HG03196 (cell line): ENCODE results near the gene CLEC3A.
"Not testable (repeated sequence)": the region's sequence is repeated elsewhere in the genome, so short reads cannot be mapped to it uniquely, and the experiment has no call there.

Experiments
- ATAC-seq: cut with Tn5 transposase; IDR thresholded peaks from one replicate; pipeline ENCODE4 v1.9.1; 2021; ENCODE audit not compliant: unreplicated experiment

The CLEC3A gene

DNA sequence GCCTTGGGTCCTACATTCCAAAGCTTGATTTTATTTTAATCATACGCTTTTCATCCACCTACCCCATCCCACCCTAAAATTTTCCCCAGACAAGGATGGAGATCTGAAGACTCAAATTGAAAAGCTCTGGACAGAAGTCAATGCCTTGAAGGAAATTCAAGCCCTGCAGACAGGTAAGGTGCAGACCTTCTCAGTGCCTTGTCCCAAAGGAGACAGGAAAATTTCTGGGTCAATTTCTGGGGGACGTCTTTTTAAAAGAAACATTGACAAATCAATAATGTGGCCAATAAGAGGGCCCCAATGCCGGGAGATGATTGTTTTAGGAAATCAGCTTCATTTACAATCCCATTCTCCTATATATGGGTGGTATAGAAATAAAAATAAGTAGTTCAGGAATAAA, 5.7 kb downstream of the CLEC3A start:
- no peak for ATAC-seq

DNA sequence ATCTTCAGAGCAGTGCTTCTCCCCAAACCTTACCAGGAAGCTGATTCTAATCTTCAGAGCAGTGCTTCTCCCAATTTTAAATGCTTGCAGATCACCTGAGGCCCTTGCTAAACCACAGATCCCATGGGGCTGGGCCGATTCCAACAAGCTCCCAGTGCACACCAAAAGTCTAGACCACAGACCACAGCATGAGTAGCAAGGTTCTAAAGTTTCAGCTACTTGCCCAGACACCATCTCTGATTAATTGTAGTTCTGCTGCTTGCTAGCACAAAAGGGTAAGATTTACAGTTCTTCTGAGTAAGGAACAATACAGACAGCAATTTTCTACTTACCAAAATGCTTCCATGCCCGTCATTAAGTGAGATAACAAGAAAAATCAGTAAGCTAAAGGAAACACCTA, 12.2 kb downstream of the CLEC3A start:
- no peak for ATAC-seq

DNA sequence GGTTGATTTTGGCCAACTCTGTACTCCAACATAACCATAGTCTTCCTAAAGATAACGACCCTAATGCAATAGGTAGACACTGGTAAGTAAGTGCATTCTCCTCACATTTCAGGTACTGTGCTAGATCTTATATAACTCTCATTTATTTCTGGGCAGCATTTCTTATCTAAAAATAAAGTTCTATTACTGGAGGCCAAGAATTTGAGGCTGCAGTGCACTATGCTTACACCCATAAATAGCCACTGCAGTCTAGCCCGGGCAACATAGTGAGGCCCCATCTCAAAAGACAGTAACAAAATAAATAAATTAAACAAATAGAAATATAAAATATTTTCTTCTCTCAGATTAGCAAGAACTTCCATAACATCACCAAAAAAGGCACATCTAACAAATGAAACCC, 12.7 kb downstream of the CLEC3A start:
- ATAC-seq: no peak

DNA sequence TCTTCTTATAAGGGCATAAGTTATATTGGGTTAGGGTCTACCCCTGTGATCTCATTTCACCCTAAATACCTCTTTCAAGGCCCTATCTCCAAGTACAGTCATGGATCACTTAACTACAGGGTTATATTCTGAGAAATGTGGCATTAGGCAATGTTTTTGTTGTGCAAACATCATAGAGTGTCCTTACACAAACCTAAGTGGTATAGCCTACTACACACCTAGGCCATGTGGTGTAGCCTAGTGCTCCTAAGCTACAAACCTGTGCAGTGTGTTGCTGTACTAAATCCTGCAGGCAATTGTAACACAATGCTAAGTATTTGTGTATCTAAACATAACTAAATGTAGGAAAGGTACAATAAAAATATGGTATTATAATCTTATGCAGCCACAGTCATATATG, 18.0 kb downstream of the CLEC3A start:
- ATAC-seq: no peak

DNA sequence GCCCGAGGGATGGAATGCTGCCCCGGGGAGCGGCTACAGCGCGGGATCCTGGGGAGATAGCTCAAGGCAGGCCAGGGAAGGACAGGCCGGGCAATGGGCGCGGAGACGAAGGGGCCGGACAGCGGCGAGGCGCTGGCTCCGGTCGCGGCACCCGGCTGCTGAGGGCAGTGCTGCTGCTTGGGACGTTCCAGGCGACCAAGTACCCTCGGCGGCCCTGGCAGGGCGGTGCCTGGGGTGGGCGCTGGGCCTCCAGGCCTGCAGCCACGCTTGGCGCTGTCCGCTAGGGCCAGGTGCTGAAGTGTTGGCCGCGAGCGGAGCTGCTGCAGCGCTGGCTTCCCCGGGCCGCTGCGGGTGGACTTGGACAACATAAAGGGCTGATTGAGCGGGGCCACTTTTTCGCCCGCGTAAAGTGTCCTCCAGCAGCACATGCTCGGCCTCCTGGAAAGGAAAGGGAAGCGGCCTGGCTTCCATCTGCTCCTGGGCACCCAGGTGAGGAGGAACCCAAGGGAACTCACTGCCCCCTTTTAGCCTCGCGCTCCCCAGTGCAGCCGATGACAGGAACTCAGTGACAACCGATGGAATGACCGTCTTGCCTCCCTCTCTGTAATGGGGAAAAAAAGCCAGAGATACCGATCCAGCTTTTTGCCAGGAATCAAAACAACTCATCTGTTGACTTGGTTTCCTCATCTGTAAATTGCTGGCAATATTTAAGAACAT, 23.7 kb downstream of the CLEC3A start:
- no peak for ATAC-seq

DNA sequence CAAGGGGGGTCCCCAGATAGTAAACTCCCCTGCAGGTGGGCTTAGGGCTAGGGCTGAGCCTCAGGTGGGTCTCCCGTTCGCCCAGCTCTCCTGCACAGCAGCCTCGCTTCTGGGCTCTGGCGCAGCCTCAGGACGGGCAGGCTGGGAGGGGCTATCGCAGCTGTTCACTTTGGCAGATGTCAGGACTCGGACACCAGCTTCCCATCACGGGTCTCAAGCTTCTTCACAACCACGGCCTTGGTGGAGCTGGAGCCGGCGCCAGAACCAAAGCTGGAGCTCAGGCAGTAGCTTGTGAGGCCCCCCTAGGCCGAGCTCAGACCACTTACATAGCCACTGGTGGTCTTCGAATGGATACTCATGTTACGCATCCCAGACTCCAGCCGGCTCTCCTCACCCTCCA, 26.0 kb downstream of the CLEC3A start:
- no peak for ATAC-seq

DNA sequence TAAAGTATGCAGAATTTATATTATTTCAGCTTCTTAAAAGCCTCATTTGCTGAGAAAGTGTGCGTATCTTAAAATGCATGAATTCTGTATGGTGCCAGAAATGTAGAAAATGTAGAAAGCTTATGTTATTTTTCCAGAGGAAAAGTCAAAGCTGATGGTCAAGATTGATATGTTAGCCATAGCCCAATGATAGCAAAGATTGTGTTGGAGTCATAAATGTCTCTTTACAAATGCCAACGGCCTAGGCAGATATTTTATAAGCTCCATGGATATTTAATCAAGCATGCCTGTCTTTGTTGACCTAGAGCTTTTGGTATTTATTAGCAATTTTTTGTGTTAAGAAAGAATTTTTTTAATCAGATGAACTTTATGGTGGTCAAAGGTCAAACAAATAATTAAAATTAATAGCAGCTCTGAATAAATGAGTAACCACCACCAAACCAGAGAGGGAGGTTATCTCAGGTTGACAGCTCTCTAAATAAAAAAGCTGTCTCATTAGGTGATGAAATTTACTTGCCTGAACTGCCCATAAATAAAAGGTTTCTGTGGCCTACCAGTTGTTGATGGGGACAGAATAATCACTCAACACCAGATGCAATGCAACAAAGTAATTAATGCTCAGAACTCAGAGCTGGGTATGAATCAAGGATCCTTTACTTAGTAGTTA, 28.5 kb downstream of the CLEC3A start:
- ATAC-seq: no peak

DNA sequence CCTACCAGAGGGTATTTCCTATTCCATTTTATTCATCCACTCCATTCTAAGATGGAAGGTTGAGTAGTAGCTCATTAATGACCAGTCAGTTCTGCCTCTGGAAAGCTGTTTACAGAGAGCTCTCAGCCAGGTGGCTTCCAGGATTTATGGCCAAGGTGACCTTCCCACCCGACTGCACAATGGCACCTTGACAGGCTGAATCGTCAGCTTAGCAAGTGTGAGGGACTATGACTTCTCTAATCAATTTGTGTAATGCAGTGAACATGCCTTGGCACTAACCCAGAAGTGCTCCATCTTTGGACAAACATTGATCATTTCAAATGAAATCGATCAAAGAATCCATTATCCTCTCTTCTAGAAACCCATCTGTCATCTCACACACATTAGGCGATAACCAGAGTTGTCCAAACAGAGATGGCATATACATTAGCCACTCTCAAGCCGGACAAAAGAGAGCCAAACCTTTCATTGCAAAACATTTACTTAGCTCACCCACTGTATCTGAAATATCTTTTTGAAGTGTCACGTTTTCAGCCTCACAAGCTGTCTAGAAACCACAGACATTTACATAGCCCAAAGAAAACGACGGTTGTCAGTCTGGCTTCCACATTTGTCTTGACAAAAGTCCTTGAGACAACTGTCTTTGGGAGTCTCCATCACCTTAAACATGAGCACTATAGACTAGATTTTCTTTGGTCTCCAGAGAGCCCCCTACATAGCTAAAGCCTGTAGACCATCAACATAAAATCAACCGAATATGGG, 35.6 kb downstream of the CLEC3A start:
- no peak for ATAC-seq

DNA sequence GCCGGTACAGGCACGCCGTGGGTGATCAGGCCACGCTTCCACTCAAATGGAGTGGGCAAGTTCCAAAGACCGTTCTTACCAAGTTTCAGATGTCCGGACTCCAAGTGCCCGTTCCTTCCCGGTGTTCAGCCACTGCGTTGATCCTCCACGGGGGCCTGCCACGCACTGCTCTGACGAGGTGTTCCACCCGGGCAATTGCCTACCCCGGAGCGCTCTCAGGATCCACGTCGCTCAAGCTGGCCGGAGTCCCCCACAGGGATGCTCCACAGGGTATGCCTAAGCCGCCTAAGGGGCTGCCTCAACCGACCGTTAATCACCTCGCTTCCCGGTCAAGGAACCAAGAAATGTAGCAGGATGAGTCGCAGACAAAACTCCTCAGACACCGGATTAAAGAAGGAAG, 37.5 kb downstream of the CLEC3A start:
- ATAC-seq: not testable (repeated sequence)

DNA sequence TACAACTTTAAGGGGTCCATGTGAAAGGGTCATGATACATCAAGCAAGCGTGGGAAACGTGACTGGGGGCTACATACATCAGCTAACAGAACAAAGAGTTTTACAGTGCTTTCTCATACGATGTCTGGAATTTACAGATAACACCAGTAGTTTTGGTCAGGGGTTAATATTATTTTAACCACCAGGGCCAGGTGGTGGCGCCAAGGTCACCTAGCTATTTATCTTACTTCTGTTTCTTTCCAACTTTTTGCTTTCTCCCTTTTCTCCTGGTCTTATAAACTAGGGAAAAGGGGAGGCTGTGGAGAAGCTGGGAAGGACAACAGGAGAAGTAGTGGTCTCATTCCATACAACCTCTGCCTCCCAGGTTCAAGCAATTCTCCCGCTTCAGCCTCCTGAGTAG, 37.9 kb downstream of the CLEC3A start:
- no peak for ATAC-seq

DNA sequence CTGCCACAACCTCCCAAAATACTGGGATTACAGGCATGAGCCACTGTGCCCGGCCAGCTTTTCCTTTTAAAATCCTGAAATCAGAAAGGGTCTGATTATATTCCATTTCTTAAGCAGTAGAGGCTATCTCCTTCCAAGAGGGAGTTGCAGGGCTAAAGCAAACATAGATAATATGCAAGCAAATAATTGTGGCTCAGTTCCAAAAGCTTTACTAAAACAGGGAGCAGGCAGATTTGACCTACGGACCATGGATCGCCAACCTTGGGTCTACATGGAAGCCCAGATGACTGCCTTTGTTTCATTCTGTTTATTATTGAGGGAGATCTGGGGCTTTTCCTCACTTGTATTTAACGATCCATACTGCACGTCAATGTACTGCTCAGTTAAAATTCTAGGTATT, 38.5 kb downstream of the CLEC3A start:
- ATAC-seq: no peak

DNA sequence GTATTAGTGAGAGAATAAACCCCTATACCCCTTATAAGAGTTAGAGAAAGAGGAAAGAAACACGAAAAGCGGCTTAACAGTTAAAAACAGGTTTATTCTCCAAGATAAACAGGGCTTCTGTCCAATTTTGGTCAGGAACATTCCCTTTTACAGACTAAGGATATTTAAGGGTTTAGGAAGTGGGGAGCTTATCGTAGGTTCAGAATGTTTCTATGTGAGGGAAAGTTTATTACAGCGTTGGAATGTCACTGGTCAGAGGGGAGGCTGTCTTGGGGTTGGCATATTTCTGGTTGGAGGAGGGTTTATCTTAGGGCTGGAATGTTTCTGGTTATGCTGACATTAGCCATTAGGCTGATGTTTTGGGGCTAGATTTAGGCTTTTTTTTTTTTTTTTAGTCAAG, 43.0 kb downstream of the CLEC3A start:
- ATAC-seq: no peak

DNA sequence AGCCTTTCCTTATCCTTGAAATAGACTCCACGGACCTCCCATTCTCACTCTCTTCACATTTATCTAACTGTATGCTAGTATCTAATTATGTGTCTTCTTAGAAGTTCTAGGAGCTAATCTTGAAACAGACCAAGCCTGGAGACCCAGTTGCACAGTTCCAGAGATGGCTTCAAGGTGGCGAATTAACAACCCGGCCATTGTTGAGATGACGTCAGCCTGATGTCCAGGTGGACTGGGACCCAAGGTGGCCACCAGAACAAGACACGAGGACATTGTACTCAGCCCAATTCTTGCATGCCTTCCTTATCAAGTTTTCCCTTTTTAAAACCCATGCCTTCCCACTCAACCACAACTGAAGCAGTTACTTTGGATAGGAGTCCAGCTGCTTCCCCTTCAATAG, 47.6 kb downstream of the CLEC3A start:
- ATAC-seq: no peak

DNA sequence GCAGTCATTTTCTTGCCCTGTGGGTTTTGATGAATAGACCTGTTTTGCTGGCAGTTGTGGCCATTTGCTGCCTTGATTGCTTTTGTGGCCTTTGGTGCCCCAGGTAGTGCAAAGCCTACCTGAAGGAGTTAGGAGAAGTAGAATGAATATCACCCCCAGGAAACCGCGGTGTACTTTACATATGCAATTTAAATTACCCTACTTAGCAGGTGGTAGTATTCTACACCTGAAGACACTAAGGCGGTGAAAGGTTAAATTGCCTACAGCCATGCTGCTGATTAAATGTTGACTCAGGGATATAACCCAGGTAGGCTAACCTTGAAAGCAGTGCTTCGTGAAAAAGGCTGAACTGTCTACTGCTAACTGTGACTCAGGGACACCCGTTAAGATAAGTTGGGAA, 49.9 kb downstream of the CLEC3A start:
- ATAC-seq: no peak

DNA sequence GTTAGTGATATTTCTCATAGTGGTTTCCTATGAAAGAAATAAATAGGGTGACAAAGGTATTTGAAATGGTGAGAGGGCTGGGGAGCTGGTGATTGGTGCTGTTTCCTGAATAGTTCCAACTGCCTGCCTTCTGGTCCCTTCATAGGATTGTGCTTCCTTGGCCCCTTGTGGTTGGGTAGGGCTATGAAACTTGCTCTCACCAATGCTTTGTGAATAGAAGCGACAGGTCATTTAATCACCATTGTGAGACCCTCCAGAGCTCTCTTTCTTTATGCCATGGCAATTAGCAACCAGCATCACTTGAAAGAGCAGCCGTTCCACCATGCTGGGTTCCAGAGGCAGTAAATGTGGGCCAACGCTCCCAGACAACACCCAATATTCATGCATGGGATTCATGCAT, 53.5 kb downstream of the CLEC3A start:
- ATAC-seq: no peak

DNA sequence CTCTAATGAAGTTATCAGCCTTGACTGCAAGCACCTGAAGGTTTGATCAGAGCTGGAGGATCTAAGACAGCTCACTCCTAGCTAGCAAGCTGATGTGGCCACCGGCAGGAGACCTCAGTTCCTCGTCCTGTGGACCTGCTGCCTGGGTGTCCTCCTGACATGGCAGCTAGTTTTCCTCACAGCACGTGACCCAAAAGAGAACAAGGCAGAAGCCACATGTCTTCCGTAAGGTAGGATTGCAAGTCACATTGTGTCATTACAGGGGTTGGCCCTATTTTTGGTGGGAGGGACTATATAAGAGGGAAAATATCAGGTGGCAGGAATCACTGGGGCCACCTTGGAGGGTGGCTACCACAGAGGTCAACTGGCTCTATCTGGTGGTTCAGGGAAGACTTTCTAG, 59.0 kb downstream of the CLEC3A start:
- ATAC-seq: no peak
